Measurements from ENCODE around the gene ZNF575.

ZNF575 gene

GRCh38 chr19:43564800-43565199 is 31.8 kb downstream of the ZNF575 start:
- Histone ChIP-seq H3K36me3 (ENCODE audit: control insufficient read depth, insufficient read depth, low read length) (peaks cover 12% of the 10 kb centered on the region), H3K27me3 (ENCODE audit: control insufficient read depth, insufficient read depth, low read length) (no peaks in the 10 kb centered on the region), H3K9me3 (ENCODE audit: control insufficient read depth, insufficient read depth, low read length) (no peaks in the 10 kb centered on the region), H3K4me1 (ENCODE audit: control insufficient read depth, insufficient read depth, low read length) (no peaks in the 10 kb centered on the region), H3K4me3 (ENCODE audit: low read depth, low read length) (no peak overlapping the region), H3K9ac (ENCODE audit: low read depth, low read length) (no peak overlapping the region)

GRCh38 chr19:43569657-43570056 is 36.7 kb downstream of the ZNF575 start:
- H3K36me3 ChIP-seq (ENCODE audit: control insufficient read depth, insufficient read depth, low read length), result peaks cover 2% of the 10 kb centered on the region
- peaks cover under 1% of the 10 kb centered on the region for H3K4me1 ChIP-seq (ENCODE audit: control insufficient read depth, insufficient read depth, low read length)
- H3K9ac ChIP-seq (ENCODE audit: low read depth, low read length), result no peak overlapping the region
- no peaks in the 10 kb centered on the region for H3K27me3 ChIP-seq (ENCODE audit: control insufficient read depth, insufficient read depth, low read length)
- no peak overlapping the region for H3K4me3 ChIP-seq (ENCODE audit: low read depth, low read length)
- no peaks in the 10 kb centered on the region for H3K9me3 ChIP-seq (ENCODE audit: control insufficient read depth, insufficient read depth, low read length)

GRCh38 chr19:43570174-43570791 is 37.3 kb downstream of the ZNF575 start:
- peaks cover 2% of the 10 kb centered on the region for H3K36me3 ChIP-seq (ENCODE audit: control insufficient read depth, insufficient read depth, low read length)
- H3K9ac ChIP-seq (ENCODE audit: low read depth, low read length), result no peak overlapping the region
- no peaks in the 10 kb centered on the region for H3K9me3 ChIP-seq (ENCODE audit: control insufficient read depth, insufficient read depth, low read length)
- no peaks in the 10 kb centered on the region for H3K27me3 ChIP-seq (ENCODE audit: control insufficient read depth, insufficient read depth, low read length)
- peaks cover 4% of the 10 kb centered on the region for H3K4me1 ChIP-seq (ENCODE audit: control insufficient read depth, insufficient read depth, low read length)
- H3K4me3 ChIP-seq (ENCODE audit: low read depth, low read length), result no peak overlapping the region

GRCh38 chr19:43572171-43572588 is 39.2 kb downstream of the ZNF575 start:
- no peaks in the 10 kb centered on the region for H3K27me3 ChIP-seq (ENCODE audit: control insufficient read depth, insufficient read depth, low read length)
- no peak overlapping the region for H3K9ac ChIP-seq (ENCODE audit: low read depth, low read length)
- peaks cover 6% of the 10 kb centered on the region for H3K4me1 ChIP-seq (ENCODE audit: control insufficient read depth, insufficient read depth, low read length)
- peaks cover 2% of the 10 kb centered on the region for H3K36me3 ChIP-seq (ENCODE audit: control insufficient read depth, insufficient read depth, low read length)
- no peak overlapping the region for H3K4me3 ChIP-seq (ENCODE audit: low read depth, low read length)
- H3K9me3 ChIP-seq (ENCODE audit: control insufficient read depth, insufficient read depth, low read length), result no peaks in the 10 kb centered on the region

GRCh38 chr19:43574424-43575155 is 41.6 kb downstream of the ZNF575 start:
- no peaks in the 10 kb centered on the region for H3K27me3 ChIP-seq (ENCODE audit: control insufficient read depth, insufficient read depth, low read length)
- peaks cover 6% of the 10 kb centered on the region for H3K4me1 ChIP-seq (ENCODE audit: control insufficient read depth, insufficient read depth, low read length)
- peaks cover 2% of the 10 kb centered on the region for H3K36me3 ChIP-seq (ENCODE audit: control insufficient read depth, insufficient read depth, low read length)
- H3K9me3 ChIP-seq (ENCODE audit: control insufficient read depth, insufficient read depth, low read length), result no peaks in the 10 kb centered on the region
- peak overlapping the region; percentile 92 for H3K4me3 ChIP-seq (ENCODE audit: low read depth, low read length)
- H3K9ac ChIP-seq (ENCODE audit: low read depth, low read length), result peak overlapping the region; percentile 70

GRCh38 chr19:43575156-43575950 is 42.4 kb downstream of the ZNF575 start, which contains the start of the genes PINLYP and XRCC1:
TSS of gene PINLYP (plus strand) at chr19:43575801. CDS start at chr19:43577192, 1,391 bp downstream.
TSS of gene XRCC1 (minus strand) at chr19:43575527. CDS start at chr19:43575458, 69 bp downstream.
- Histone ChIP-seq H3K9me3 (ENCODE audit: control insufficient read depth, insufficient read depth, low read length) (no peaks in the 10 kb centered on the region), H3K4me3 (ENCODE audit: low read depth, low read length) (peak within 1 kb of the TSS; percentile 92), H3K4me1 (ENCODE audit: control insufficient read depth, insufficient read depth, low read length) (peaks cover 6% of the 10 kb centered on the region), H3K36me3 (ENCODE audit: control insufficient read depth, insufficient read depth, low read length) (peaks cover 2% of the 10 kb centered on the region), H3K9ac (ENCODE audit: low read depth, low read length) (peak within 1 kb of the TSS; percentile 70), H3K27me3 (ENCODE audit: control insufficient read depth, insufficient read depth, low read length) (no peaks in the 10 kb centered on the region)

- H3K9ac ChIP-seq (ENCODE audit: low read depth, low read length), result peak overlapping the region; percentile 47
These were observed 43.2 kb downstream of the ZNF575 start for GRCh38 chr19:43575955-43576878.

GRCh38 chr19:43578787-43579186 is 45.8 kb downstream of the ZNF575 start:
- peaks cover 6% of the 10 kb centered on the region for H3K4me1 ChIP-seq (ENCODE audit: control insufficient read depth, insufficient read depth, low read length)
- H3K9ac ChIP-seq (ENCODE audit: low read depth, low read length), result no peak overlapping the region
- no peak overlapping the region for H3K4me3 ChIP-seq (ENCODE audit: low read depth, low read length)
- H3K36me3 ChIP-seq (ENCODE audit: control insufficient read depth, insufficient read depth, low read length), result peaks cover under 1% of the 10 kb centered on the region
- no peaks in the 10 kb centered on the region for H3K9me3 ChIP-seq (ENCODE audit: control insufficient read depth, insufficient read depth, low read length)
- no peaks in the 10 kb centered on the region for H3K27me3 ChIP-seq (ENCODE audit: control insufficient read depth, insufficient read depth, low read length)

More at GRCh38 chr19:43575955-43576878, 43.2 kb downstream of the ZNF575 start:
- Histone ChIP-seq H3K27me3 (ENCODE audit: control insufficient read depth, insufficient read depth, low read length) (no peaks in the 10 kb centered on the region), H3K4me1 (ENCODE audit: control insufficient read depth, insufficient read depth, low read length) (peaks cover 6% of the 10 kb centered on the region), H3K36me3 (ENCODE audit: control insufficient read depth, insufficient read depth, low read length) (peaks cover 2% of the 10 kb centered on the region), H3K9me3 (ENCODE audit: control insufficient read depth, insufficient read depth, low read length) (no peaks in the 10 kb centered on the region), H3K4me3 (ENCODE audit: low read depth, low read length) (peak overlapping the region; percentile 50)

- H3K9ac ChIP-seq (ENCODE audit: low read depth, low read length), result no peak overlapping the region
- no peaks in the 10 kb centered on the region for H3K36me3 ChIP-seq (ENCODE audit: control insufficient read depth, insufficient read depth, low read length)
- no peak overlapping the region for H3K4me3 ChIP-seq (ENCODE audit: low read depth, low read length)
- H3K4me1 ChIP-seq (ENCODE audit: control insufficient read depth, insufficient read depth, low read length), result peaks cover 2% of the 10 kb centered on the region
- no peaks in the 10 kb centered on the region for H3K9me3 ChIP-seq (ENCODE audit: control insufficient read depth, insufficient read depth, low read length)
- no peaks in the 10 kb centered on the region for H3K27me3 ChIP-seq (ENCODE audit: control insufficient read depth, insufficient read depth, low read length)
These were observed 48.5 kb downstream of the ZNF575 start for GRCh38 chr19:43581467-43581866.

- H3K36me3 ChIP-seq (ENCODE audit: control insufficient read depth, insufficient read depth, low read length), result no peaks in the 10 kb centered on the region
- H3K9ac ChIP-seq (ENCODE audit: low read depth, low read length), result no peak overlapping the region
- no peaks in the 10 kb centered on the region for H3K9me3 ChIP-seq (ENCODE audit: control insufficient read depth, insufficient read depth, low read length)
- H3K4me3 ChIP-seq (ENCODE audit: low read depth, low read length), result no peak overlapping the region
- H3K27me3 ChIP-seq (ENCODE audit: control insufficient read depth, insufficient read depth, low read length), result no peaks in the 10 kb centered on the region
- no peaks in the 10 kb centered on the region for H3K4me1 ChIP-seq (ENCODE audit: control insufficient read depth, insufficient read depth, low read length)
These were observed 49.5 kb downstream of the ZNF575 start for GRCh38 chr19:43582495-43582894.

- no peaks in the 10 kb centered on the region for H3K4me1 ChIP-seq (ENCODE audit: control insufficient read depth, insufficient read depth, low read length)
- no peaks in the 10 kb centered on the region for H3K9me3 ChIP-seq (ENCODE audit: control insufficient read depth, insufficient read depth, low read length)
- no peaks in the 10 kb centered on the region for H3K27me3 ChIP-seq (ENCODE audit: control insufficient read depth, insufficient read depth, low read length)
- H3K9ac ChIP-seq (ENCODE audit: low read depth, low read length), result no peak overlapping the region
- no peaks in the 10 kb centered on the region for H3K36me3 ChIP-seq (ENCODE audit: control insufficient read depth, insufficient read depth, low read length)
- no peak overlapping the region for H3K4me3 ChIP-seq (ENCODE audit: low read depth, low read length)
These were observed 51.5 kb downstream of the ZNF575 start for GRCh38 chr19:43584484-43584883.

All from iPS-15b (cell line).